Measurements from ENCODE around the gene THBS2.
"Not testable (repeated sequence)": the region's sequence is repeated elsewhere in the genome, so short reads cannot be mapped to it uniquely, and the experiment has no call there.

Gene THBS2

GRCh38 chr6:169253337-169254238, at the start of gene THBS2:
Gene THBS2, minus strand, starts transcription at chr6:169253846. Its CDS starts 3,062 bp downstream, at chr6:169250784.
- no peak for TF ChIP-seq MAX (IDR thresholded peaks at IDR 0.05; ENCODE audit: low read depth, low read length)
- TF ChIP-seq MYC (IDR thresholded peaks at IDR 0.05; ENCODE audit: low read depth, low read length), result no peak
- TF ChIP-seq, protein P1, sequence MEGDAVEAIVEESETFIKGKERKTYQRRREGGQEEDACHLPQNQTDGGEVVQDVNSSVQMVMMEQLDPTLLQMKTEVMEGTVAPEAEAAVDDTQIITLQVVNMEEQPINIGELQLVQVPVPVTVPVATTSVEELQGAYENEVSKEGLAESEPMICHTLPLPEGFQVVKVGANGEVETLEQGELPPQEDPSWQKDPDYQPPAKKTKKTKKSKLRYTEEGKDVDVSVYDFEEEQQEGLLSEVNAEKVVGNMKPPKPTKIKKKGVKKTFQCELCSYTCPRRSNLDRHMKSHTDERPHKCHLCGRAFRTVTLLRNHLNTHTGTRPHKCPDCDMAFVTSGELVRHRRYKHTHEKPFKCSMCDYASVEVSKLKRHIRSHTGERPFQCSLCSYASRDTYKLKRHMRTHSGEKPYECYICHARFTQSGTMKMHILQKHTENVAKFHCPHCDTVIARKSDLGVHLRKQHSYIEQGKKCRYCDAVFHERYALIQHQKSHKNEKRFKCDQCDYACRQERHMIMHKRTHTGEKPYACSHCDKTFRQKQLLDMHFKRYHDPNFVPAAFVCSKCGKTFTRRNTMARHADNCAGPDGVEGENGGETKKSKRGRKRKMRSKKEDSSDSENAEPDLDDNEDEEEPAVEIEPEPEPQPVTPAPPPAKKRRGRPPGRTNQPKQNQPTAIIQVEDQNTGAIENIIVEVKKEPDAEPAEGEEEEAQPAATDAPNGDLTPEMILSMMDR (IDR thresholded peaks at IDR 0.05; ENCODE audit: low read depth, low read length), result no peak
- TF ChIP-seq POLR2A (IDR thresholded peaks at IDR 0.05; ENCODE audit: extremely low read depth, insufficient read length), result no peak
- H3K4me3 ChIP-seq (ENCODE audit: low read depth, low read length), result no peak within 1 kb of the TSS
- no peak for DNase-seq (ENCODE audit: low read depth)

- no peak for TF ChIP-seq MAX (IDR thresholded peaks at IDR 0.05; ENCODE audit: low read depth, low read length)
- no peak for TF ChIP-seq POLR2A (IDR thresholded peaks at IDR 0.05; ENCODE audit: extremely low read depth, insufficient read length)
- no peak for TF ChIP-seq MYC (IDR thresholded peaks at IDR 0.05; ENCODE audit: low read depth, low read length)
- TF ChIP-seq, protein P1 (IDR thresholded peaks at IDR 0.05; ENCODE audit: low read depth, low read length), result no peak
- DNase-seq (ENCODE audit: low read depth), result no peak
- H3K4me3 ChIP-seq (ENCODE audit: low read depth, low read length), result no peak overlapping the region
Measured at GRCh38 chr6:169302716-169303115, 49.1 kb upstream of the THBS2 start.

- no peak for TF ChIP-seq MAX (IDR thresholded peaks at IDR 0.05; ENCODE audit: low read depth, low read length)
- TF ChIP-seq, protein P1 (IDR thresholded peaks at IDR 0.05; ENCODE audit: low read depth, low read length), result no peak
- TF ChIP-seq POLR2A (IDR thresholded peaks at IDR 0.05; ENCODE audit: extremely low read depth, insufficient read length), result no peak
- no peak for TF ChIP-seq MYC (IDR thresholded peaks at IDR 0.05; ENCODE audit: low read depth, low read length)
- no peak overlapping the region for H3K4me3 ChIP-seq (ENCODE audit: low read depth, low read length)
- no peak for DNase-seq (ENCODE audit: low read depth)
Measured at GRCh38 chr6:169302255-169302654, 48.6 kb upstream of the THBS2 start.

DNA sequence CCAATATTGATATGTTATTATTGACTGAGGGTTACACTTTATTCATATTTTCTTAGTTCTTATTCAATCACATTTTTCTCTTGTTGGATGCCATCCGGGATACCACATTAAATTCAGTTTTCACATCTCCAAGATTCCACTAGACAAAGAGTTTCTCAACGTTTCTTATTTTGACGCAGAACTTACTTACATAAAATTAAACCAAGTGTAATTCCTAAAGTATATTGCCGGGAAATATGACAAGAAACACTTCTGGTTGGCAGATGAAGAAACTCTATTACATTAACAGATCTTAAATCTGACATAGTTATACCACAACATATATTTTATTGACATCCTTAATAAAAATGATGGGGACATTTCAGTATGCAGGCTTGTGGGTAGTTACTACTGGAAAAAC, 47.3 kb upstream of the THBS2 start:
- no peak overlapping the region for H3K4me3 ChIP-seq (ENCODE audit: low read depth, low read length)
- no peak for TF ChIP-seq POLR2A (IDR thresholded peaks at IDR 0.05; ENCODE audit: extremely low read depth, insufficient read length)
- TF ChIP-seq MAX (IDR thresholded peaks at IDR 0.05; ENCODE audit: low read depth, low read length), result no peak
- TF ChIP-seq, protein P1 (IDR thresholded peaks at IDR 0.05; ENCODE audit: low read depth, low read length), result no peak
- TF ChIP-seq MYC (IDR thresholded peaks at IDR 0.05; ENCODE audit: low read depth, low read length), result no peak
- DNase-seq (ENCODE audit: low read depth), result no peak

DNA sequence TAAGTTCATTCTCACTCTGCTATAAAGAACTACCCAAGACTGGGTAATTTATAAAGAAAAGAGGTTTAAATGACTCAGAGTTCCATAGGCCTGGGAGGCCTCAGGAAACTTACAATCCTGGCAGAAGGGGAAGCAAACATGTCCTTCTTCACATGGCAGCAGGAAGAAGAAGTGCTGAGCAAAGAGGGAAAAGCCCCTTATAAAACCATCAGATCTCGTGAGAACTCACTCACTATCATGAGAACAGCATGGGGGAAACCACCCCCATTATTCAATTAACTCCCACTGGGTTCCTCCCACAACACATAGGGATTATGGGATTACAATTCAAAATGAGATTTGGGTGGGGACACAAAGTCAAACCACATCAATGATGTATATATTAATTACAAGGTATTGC, 45.0 kb upstream of the THBS2 start:
- not testable (repeated sequence) for DNase-seq (ENCODE audit: low read depth); H3K4me3 ChIP-seq (ENCODE audit: low read depth, low read length)

DNA sequence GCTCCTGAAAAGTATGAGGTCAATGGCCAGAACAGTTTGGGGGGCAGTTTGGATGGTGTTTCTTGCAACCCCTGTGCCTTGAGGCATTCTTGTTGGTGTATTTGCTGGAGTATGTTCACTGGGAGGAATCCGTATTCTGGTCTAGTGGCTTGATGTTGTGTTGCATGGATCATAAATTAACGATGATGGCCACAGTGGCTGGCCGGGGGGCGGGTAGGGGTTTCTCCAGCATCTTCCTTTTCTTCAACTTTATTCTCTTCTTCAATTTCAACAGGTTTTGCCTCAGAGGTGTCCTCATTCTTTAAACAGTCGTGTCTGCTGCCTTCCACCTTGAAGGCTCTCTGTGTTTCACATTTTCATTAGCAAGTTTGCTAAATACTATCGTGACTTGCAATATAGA, 43.0 kb upstream of the THBS2 start:
- no peak for DNase-seq (ENCODE audit: low read depth)
- H3K4me3 ChIP-seq (ENCODE audit: low read depth, low read length), result no peak overlapping the region
- TF ChIP-seq MYC (IDR thresholded peaks at IDR 0.05; ENCODE audit: low read depth, low read length), result no peak
- TF ChIP-seq POLR2A (IDR thresholded peaks at IDR 0.05; ENCODE audit: extremely low read depth, insufficient read length), result no peak
- TF ChIP-seq MAX (IDR thresholded peaks at IDR 0.05; ENCODE audit: low read depth, low read length), result no peak
- TF ChIP-seq, protein P1 (IDR thresholded peaks at IDR 0.05; ENCODE audit: low read depth, low read length), result no peak

Measured in NB4 (cell line).